NCI-H1105 (cell line): ENCODE results near the gene KIF9.
"Not testable (repeated sequence)": the region's sequence is repeated elsewhere in the genome, so short reads cannot be mapped to it uniquely, and the experiment has no call there.

Source experiments
- DNase-seq: peaks from one replicate; lab custom pipeline; 2025; lab: John Stamatoyannopoulos, UW

The KIF9 gene

GRCh38 chr3:47186285-47186684, 96.3 kb downstream of the KIF9 start:
- no peak for DNase-seq

- not testable (repeated sequence) for DNase-seq
Measured at GRCh38 chr3:47181685-47182084, 100.9 kb downstream of the KIF9 start.

- not testable (repeated sequence) for DNase-seq
Measured at GRCh38 chr3:47180011-47180410, 102.6 kb downstream of the KIF9 start.
